Body of pancreas (tissue), 4 donors: ENCODE measurements around the gene ASAP2. TPM values are rescaled to one million over a fixed set of nuclear protein-coding genes. Genes with fewer than 3 reads are reported as not detected.

Experiments
- ATAC-seq: fragments of 150-250 bp; one replicate; pipeline ENCODE4 v1.9.1; 2016
- DNase-seq, 4 donors: peaks; one replicate each; pipeline ENCODE4 v3.0.0-alpha.2; 2019
- H3K27ac ChIP-seq, 4 donors: fragments of 200-600 bp; sonication (generic); 1 replicate in 3 of 4; 2 replicates in 1 of 4; pipeline versions ENCODE4 v1.5.1 to v1.6.1; 2016 to 2019; ENCODE audit warnings: mild to moderate bottlenecking in 1 of 4, mixed read lengths in 1 of 4, moderate library complexity in 1 of 4
- H3K27me3 ChIP-seq, 2 donors: fragments of 200-600 bp; sonication (generic); one replicate each; pipeline ENCODE4 v1.6.0; 2016; ENCODE audit warnings: mild to moderate bottlenecking in 1 of 2
- H3K36me3 ChIP-seq, 2 donors: fragments of 200-600 bp; sonication (generic); replicated peaks in 1 of 2; 2 replicates each; pipeline ENCODE4 v1.5.1; 2016; ENCODE audit warnings: low read depth in 2 of 2; ENCODE audit not compliant: insufficient read depth in 1 of 2
- H3K4me1 ChIP-seq: fragments of 200-600 bp; sonication (generic); one replicate; pipeline ENCODE4 v1.6.0; 2016
- H3K4me3 ChIP-seq, 2 donors: fragments of 200-600 bp; sonication (generic); 1 replicate in 1 of 2; 2 replicates in 1 of 2; pipeline ENCODE4 v1.5.1; 2016 to 2019
- H3K9me3 ChIP-seq, 3 donors: fragments of 200-600 bp; sonication (generic); 1 replicate in 2 of 3; 2 replicates in 1 of 3; pipeline ENCODE4 v1.5.1; 2016
- CTCF ChIP-seq, 7 experiments: fragments of 450-650 bp in 4 of 7; fragments of 200-600 bp in 3 of 7; sonication (generic) in 3 of 7; IDR thresholded peaks; one replicate each; pipeline ENCODE4 v1.5.1; 2016 to 2019; ENCODE audit warnings: antibody characterized with exemption in 7 of 7
- POLR2A ChIP-seq, 3 donors: fragments of 450-650 bp; IDR thresholded peaks; one replicate each; pipeline ENCODE4 v1.6.1; 2016; ENCODE audit warnings: antibody characterized with exemption in 3 of 3, mild to moderate bottlenecking in 2 of 3
- WGBS, 2 donors: methylation state at CpG; one replicate each; pipeline ENCODE4 v1.1.5; 2017; 5-methylcytosine and 5-hydroxymethylcytosine counted together
- intact Hi-C: fragments of 100-400 bp; cut with DNase I; formaldehyde crosslinking; loops from one replicate; pipeline ENCODE4 v1.15.1; 2023
- total RNA-seq, 2 donors: library from RNA; depleted of rRNA; stranded (reverse); fragments of >200 nt; gene quantifications; one replicate each; pipeline ENCODE4 v1.1.0, GENCODE V29; 2016

Gene ASAP2
- total RNA-seq, 2 donors from 2014 or later, result 12.5 to 23.7 TPM

- H3K36me3 ChIP-seq, result no peaks in the 10 kb centered on the region
- H3K27ac ChIP-seq, result no peak overlapping the region
- DNase-seq, result no peak
- ATAC-seq, result no peak
- no peaks in the 10 kb centered on the region for H3K9me3 ChIP-seq
- no peak for TF ChIP-seq CTCF (IDR thresholded peaks at IDR 0.05)
- no peak for TF ChIP-seq POLR2A (IDR thresholded peaks at IDR 0.05)
- intact Hi-C loops, result no loop called here
- H3K4me3 ChIP-seq, result no peak overlapping the region
- H3K4me1 ChIP-seq, result peaks cover 24% of the 10 kb centered on the region
- no peaks in the 10 kb centered on the region for H3K27me3 ChIP-seq
- WGBS, 2 donors, result 57 to 58% methylated on average over 4 of the region's 4 CpGs
Measured at GRCh38 chr2:9219027-9219445, 12.4 kb downstream of the ASAP2 start.

- intact Hi-C loops, result no loop called here
- DNase-seq (no peak), ATAC-seq (no peak)
- no peak overlapping the region for H3K4me3 ChIP-seq
- H3K36me3 ChIP-seq, result no peaks in the 10 kb centered on the region
- H3K4me1 ChIP-seq, result peaks cover 22% of the 10 kb centered on the region
- H3K27me3 ChIP-seq, result no peaks in the 10 kb centered on the region
- no peak for TF ChIP-seq POLR2A (IDR thresholded peaks at IDR 0.05)
- TF ChIP-seq CTCF (IDR thresholded peaks at IDR 0.05), result no peak
- H3K27ac ChIP-seq, result no peak overlapping the region
- H3K9me3 ChIP-seq, result no peaks in the 10 kb centered on the region
Measured at GRCh38 chr2:9220201-9220600, 13.6 kb downstream of the ASAP2 start.

- Histone ChIP-seq H3K4me3 (no peak overlapping the region), H3K4me1 (peaks cover 22% of the 10 kb centered on the region), H3K36me3 (no peaks in the 10 kb centered on the region), H3K9me3 (no peaks in the 10 kb centered on the region), H3K27me3 (no peaks in the 10 kb centered on the region), H3K27ac (no peak overlapping the region)
- intact Hi-C loops, result no loop called here
- no peak for DNase-seq
- no peak for ATAC-seq
- no peak for TF ChIP-seq CTCF (IDR thresholded peaks at IDR 0.05)
- no peak for TF ChIP-seq POLR2A (IDR thresholded peaks at IDR 0.05)
- 83 to 87% methylated on average over 1 of the region's 1 CpG for WGBS, 2 donors
Measured at GRCh38 chr2:9221223-9221622, 14.6 kb downstream of the ASAP2 start.

GRCh38 chr2:9222239-9222892 lies 15.8 kb downstream of the ASAP2 start:
- Histone ChIP-seq H3K27me3 (no peaks in the 10 kb centered on the region), H3K27ac (peak overlapping the region in 1 of 4 donors; percentile 6), H3K36me3 (no peaks in the 10 kb centered on the region), H3K4me1 (peaks cover 17% of the 10 kb centered on the region), H3K4me3 (no peak overlapping the region), H3K9me3 (no peaks in the 10 kb centered on the region)
- no peak for ATAC-seq
- no peak for DNase-seq
- no peak for TF ChIP-seq CTCF (IDR thresholded peaks at IDR 0.05)
- WGBS, 2 donors, result 65 to 67% methylated on average over 8 to 9 of the region's 9 CpGs
- intact Hi-C loops, result no loop called here

- H3K27me3 ChIP-seq, result no peaks in the 10 kb centered on the region
- H3K27ac ChIP-seq, result no peak overlapping the region
- TF ChIP-seq CTCF (IDR thresholded peaks at IDR 0.05) (no peak), POLR2A (IDR thresholded peaks at IDR 0.05) (no peak)
- ATAC-seq (no peak), DNase-seq (no peak)
- WGBS, 2 donors, result 80 to 82% methylated on average over 2 of the region's 2 CpGs
- H3K36me3 ChIP-seq, result no peaks in the 10 kb centered on the region
- no peaks in the 10 kb centered on the region for H3K9me3 ChIP-seq
- no peak overlapping the region for H3K4me3 ChIP-seq
- peaks cover 17% of the 10 kb centered on the region for H3K4me1 ChIP-seq
- intact Hi-C loops, result no loop called here
Measured at GRCh38 chr2:9222893-9223287, 16.3 kb downstream of the ASAP2 start.
